Measurements from ENCODE around the gene COX7A1.

The COX7A1 gene

DNA sequence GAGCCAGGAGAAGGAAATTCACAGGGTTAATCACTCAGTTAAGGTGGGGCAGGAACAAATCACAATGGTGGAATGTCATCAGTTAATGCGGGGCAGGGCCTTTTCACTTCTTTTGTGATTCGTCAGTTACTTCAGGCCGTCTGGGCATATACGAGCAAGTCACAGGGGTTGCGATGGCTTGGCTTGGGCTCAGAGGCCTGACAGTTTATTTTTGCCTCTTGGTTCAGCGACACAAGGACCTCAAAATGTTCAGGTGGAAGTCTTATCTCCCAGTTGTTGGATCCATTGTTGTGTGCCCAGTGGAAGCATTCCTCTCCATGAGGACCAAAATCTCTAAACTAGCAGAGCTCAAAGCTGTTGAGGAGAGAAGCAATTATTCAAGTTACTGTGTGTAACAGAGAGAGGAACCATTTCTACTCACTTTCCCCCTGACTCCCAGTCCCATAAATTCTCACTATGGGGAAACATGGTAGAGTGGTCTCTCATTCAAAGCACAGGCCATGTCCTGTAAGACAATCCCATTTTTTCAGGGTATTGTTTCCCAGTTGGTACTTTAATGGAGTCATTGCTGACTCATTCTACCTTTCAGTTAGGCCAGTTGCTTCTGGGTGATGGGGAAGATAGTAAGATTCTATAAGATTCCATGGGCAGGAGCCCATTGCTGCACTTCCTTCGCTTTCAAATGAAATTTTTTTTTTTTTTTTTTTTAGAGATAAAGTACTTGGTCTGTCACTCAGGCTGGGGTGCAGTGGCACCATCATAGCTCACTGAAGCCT lies 8.8 kb upstream of the COX7A1 start:
- peaks cover 6% of the 10 kb centered on the region for H3K36me3 ChIP-seq
- no peak overlapping the region for H3K27ac ChIP-seq
- no peaks in the 10 kb centered on the region for H3K4me1 ChIP-seq (ENCODE audit: control insufficient read depth in 1 of 2, insufficient read depth in 1 of 2, low read depth in 1 of 2, low read length in 1 of 2)
- TF ChIP-seq, protein P1, sequence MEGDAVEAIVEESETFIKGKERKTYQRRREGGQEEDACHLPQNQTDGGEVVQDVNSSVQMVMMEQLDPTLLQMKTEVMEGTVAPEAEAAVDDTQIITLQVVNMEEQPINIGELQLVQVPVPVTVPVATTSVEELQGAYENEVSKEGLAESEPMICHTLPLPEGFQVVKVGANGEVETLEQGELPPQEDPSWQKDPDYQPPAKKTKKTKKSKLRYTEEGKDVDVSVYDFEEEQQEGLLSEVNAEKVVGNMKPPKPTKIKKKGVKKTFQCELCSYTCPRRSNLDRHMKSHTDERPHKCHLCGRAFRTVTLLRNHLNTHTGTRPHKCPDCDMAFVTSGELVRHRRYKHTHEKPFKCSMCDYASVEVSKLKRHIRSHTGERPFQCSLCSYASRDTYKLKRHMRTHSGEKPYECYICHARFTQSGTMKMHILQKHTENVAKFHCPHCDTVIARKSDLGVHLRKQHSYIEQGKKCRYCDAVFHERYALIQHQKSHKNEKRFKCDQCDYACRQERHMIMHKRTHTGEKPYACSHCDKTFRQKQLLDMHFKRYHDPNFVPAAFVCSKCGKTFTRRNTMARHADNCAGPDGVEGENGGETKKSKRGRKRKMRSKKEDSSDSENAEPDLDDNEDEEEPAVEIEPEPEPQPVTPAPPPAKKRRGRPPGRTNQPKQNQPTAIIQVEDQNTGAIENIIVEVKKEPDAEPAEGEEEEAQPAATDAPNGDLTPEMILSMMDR (IDR thresholded peaks at IDR 0.05), result no peak
- H3K27me3 ChIP-seq, result no peaks in the 10 kb centered on the region
- no peaks in the 10 kb centered on the region for H3K9me3 ChIP-seq
- no peak overlapping the region for H3K4me3 ChIP-seq (ENCODE audit: low read depth in 1 of 2, low read length in 1 of 2)

GRCh38 chr19:36153126-36153525 lies 879 bp upstream of the COX7A1 start:
- no peak overlapping the region for H3K4me3 ChIP-seq (ENCODE audit: low read depth in 1 of 2, low read length in 1 of 2)
- H3K27me3 ChIP-seq, result no peaks in the 10 kb centered on the region
- TF ChIP-seq, protein P1 (IDR thresholded peaks at IDR 0.05), result no peak

GRCh38 chr19:36152019-36152351 lies 262 bp downstream of the COX7A1 start:
- Histone ChIP-seq H3K27me3 (no peaks in the 10 kb centered on the region), H3K4me1 (ENCODE audit: control insufficient read depth in 1 of 2, insufficient read depth in 1 of 2, low read depth in 1 of 2, low read length in 1 of 2) (peaks cover 0 to 10% of the 10 kb centered on the region in 2 experiments), H3K36me3 (peaks cover 48% of the 10 kb centered on the region), H3K27ac (no peak overlapping the region), H3K4me3 (ENCODE audit: low read depth in 1 of 2, low read length in 1 of 2) (no peak overlapping the region), H3K9me3 (no peaks in the 10 kb centered on the region)
- TF ChIP-seq, protein P1 (IDR thresholded peaks at IDR 0.05), result no peak

More at GRCh38 chr19:36153126-36153525, 879 bp upstream of the COX7A1 start:
- Histone ChIP-seq H3K27ac (no peak overlapping the region), H3K9me3 (no peaks in the 10 kb centered on the region), H3K36me3 (peaks cover 36% of the 10 kb centered on the region), H3K4me1 (ENCODE audit: control insufficient read depth in 1 of 2, insufficient read depth in 1 of 2, low read depth in 1 of 2, low read length in 1 of 2) (peaks cover 0 to 10% of the 10 kb centered on the region in 2 experiments)

- no peaks in the 10 kb centered on the region for H3K27me3 ChIP-seq
- H3K4me1 ChIP-seq (ENCODE audit: control insufficient read depth in 1 of 2, insufficient read depth in 1 of 2, low read depth in 1 of 2, low read length in 1 of 2), result peaks cover 0 to 10% of the 10 kb centered on the region in 2 experiments
- H3K9me3 ChIP-seq, result no peaks in the 10 kb centered on the region
- no peak overlapping the region for H3K4me3 ChIP-seq (ENCODE audit: low read depth in 1 of 2, low read length in 1 of 2)
- TF ChIP-seq, protein P1 (IDR thresholded peaks at IDR 0.05), result no peak
- no peak overlapping the region for H3K27ac ChIP-seq
- H3K36me3 ChIP-seq, result peaks cover 54% of the 10 kb centered on the region
Observed at GRCh38 chr19:36151144-36152018, 866 bp downstream of the COX7A1 start.

DNA sequence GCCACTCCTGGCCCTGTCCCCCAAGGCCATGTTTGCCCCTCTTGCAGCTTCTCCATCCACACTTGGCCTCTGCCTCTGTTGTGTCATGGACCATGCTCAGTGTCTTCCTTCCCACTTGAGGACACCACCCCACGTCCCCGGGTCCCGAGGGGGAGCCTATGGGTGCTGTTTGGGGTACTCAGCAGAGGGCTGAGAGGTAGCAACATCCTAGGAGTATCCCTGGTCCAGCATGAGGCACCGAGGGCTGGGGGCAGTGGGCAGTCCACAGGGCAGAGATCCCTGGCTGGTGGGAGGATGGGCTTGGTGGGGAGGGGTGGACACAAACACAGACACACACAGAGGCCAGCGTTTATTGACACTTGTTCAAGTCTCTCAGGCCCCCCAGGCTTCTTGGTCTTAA lies 1.7 kb downstream of the COX7A1 start:
- H3K9me3 ChIP-seq, result no peaks in the 10 kb centered on the region
- H3K27ac ChIP-seq, result no peak overlapping the region
- peaks cover 62% of the 10 kb centered on the region for H3K36me3 ChIP-seq
- no peaks in the 10 kb centered on the region for H3K27me3 ChIP-seq
- TF ChIP-seq, protein P1 (IDR thresholded peaks at IDR 0.05), result no peak
- no peak overlapping the region for H3K4me3 ChIP-seq (ENCODE audit: low read depth in 1 of 2, low read length in 1 of 2)
- H3K4me1 ChIP-seq (ENCODE audit: control insufficient read depth in 1 of 2, insufficient read depth in 1 of 2, low read depth in 1 of 2, low read length in 1 of 2), result peaks cover 0 to 10% of the 10 kb centered on the region in 2 experiments
